DMS79 (cell line): ENCODE measurements around the gene GIPC1.
"Not testable (repeated sequence)": the region's sequence is repeated elsewhere in the genome, so short reads cannot be mapped to it uniquely, and the experiment has no call there.

Source experiments
- DNase-seq: peaks from one replicate; lab custom pipeline; 2025; lab: John Stamatoyannopoulos, UW

GIPC1 gene, protein sequence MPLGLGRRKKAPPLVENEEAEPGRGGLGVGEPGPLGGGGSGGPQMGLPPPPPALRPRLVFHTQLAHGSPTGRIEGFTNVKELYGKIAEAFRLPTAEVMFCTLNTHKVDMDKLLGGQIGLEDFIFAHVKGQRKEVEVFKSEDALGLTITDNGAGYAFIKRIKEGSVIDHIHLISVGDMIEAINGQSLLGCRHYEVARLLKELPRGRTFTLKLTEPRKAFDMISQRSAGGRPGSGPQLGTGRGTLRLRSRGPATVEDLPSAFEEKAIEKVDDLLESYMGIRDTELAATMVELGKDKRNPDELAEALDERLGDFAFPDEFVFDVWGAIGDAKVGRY

GRCh38 chr19:14496029-14496833 is at the start of gene GIPC1:
Gene GIPC1, minus strand, starts transcription at chr19:14496127. Its CDS starts 13,151 bp downstream, at chr19:14482976.
- DNase-seq, result peak; percentile 98

- no peak for DNase-seq
Observed at GRCh38 chr19:14545716-14546082, 49.8 kb upstream of the GIPC1 start.

GRCh38 chr19:14544977-14545715 is 49.2 kb upstream of the GIPC1 start:
- peak; percentile 91 for DNase-seq

DNA sequence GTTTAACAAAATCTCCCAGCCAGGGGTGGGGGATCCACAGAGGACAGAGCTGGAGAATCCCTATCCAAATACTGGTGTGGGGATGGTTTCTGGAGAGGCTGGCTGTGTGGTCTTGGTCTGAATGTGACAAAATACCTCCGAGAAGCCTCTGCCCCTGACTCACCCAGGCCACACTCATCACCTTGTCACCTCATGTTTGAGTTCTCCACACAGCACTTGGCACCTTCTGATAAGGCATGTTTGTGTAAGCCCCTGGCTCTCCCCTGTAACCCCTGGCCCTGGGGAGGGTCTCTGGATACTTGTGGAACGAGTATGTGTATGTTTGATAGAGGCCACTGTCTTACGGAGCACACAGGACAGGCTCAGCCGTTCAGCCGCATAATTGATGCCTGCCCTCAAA is 48.1 kb upstream of the GIPC1 start:
- DNase-seq, result no peak

- no peak for DNase-seq
Observed at GRCh38 chr19:14542711-14543328, 46.9 kb upstream of the GIPC1 start.

- not testable (repeated sequence) for DNase-seq
Observed at GRCh38 chr19:14541979-14542378, 46.1 kb upstream of the GIPC1 start.

DNA sequence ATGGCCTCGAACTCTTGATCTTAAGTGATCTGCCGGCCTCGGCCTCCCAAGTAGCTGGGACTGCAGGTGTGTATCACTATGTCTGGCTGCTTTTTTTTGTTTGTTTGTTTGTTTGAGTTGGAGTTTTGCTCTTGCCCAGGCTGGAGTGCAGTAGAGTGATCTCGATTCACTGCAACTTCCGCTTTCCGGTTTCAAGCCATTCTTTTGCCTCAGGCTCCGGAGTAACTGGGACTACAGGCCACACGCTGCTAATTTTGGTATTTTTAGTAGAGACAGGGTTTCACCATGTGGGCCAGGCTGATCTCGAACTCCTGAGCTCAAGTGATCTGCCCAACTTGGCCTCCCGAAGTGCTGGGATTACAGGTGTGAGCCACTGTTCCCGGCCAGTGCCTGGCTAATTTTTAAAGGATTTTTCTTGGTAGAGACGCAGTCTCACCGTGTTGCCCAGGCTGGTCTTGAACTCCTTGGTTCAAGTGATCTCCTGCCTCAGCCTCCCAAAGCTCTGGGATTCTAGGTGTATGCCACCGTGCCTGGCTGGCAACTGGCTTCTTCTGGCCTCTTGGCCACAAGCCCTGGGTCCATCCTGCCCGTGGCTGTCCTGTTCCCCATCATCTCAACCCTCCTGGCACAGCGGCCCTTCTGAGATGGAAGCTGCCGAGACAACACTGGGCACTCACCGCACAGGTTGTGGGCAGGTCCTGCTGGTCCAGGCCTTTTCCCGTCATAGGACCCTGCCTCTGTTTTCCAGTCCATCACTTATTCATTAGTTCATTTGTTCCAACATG is 45.0 kb upstream of the GIPC1 start:
- no peak for DNase-seq

- DNase-seq, result no peak
Observed at GRCh38 chr19:14536926-14537692, 41.2 kb upstream of the GIPC1 start.

DNA sequence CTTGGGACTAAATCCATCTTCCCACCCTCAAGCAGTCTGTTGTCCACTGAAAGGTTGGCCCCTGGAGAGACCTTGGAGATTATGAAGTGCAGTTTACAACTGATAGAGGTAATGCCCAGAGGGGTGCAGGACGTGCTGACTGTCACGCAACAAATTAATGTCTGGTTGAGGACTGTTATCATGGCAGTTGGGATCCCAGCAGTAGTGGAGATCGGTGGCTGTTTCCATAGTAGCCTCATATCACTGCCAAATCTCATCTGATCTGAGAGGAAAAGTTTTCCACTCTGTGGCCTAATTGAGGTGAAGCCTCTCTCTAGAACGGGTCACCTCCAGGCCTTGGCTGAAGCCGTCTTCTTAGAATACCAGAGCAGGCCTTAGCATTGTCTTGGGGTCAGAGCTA is 37.5 kb upstream of the GIPC1 start:
- no peak for DNase-seq

DNA sequence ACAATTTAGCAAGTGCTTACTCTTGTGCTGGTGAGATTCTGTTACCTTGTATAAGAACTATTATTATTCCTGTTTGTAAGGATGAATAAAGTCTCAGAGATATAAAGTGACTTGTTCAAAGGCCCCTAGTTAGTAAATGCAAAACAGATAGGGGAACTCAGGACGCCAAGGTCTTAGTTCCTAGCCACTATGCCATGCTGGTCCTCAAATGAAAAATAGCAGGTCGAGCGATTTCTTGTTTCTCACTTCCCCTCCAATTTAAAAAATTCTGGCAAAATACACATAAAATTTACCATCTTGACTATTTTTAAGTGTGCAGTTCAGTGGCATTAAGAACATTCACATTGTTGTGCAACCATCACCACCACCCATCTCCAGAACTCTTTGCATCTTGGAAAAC is 34.6 kb upstream of the GIPC1 start:
- no peak for DNase-seq

DNA sequence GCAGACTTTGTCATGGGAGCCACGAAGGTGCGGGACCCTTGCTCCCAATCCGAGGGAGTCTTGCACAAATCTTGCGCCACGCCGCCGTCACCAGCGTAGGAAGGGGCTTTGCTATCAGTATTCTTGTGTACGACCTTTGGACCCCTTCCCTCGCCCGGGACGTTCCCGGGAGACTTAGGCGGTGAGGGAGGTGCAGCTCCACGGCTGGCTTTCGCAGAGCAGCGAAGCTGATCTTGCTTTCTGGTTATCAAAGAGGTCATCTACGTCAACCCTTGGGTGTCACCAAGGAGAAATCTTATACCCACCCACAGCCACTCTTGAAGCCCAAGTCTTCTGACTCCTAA is 34.0 kb upstream of the GIPC1 start:
- no peak for DNase-seq

DNA sequence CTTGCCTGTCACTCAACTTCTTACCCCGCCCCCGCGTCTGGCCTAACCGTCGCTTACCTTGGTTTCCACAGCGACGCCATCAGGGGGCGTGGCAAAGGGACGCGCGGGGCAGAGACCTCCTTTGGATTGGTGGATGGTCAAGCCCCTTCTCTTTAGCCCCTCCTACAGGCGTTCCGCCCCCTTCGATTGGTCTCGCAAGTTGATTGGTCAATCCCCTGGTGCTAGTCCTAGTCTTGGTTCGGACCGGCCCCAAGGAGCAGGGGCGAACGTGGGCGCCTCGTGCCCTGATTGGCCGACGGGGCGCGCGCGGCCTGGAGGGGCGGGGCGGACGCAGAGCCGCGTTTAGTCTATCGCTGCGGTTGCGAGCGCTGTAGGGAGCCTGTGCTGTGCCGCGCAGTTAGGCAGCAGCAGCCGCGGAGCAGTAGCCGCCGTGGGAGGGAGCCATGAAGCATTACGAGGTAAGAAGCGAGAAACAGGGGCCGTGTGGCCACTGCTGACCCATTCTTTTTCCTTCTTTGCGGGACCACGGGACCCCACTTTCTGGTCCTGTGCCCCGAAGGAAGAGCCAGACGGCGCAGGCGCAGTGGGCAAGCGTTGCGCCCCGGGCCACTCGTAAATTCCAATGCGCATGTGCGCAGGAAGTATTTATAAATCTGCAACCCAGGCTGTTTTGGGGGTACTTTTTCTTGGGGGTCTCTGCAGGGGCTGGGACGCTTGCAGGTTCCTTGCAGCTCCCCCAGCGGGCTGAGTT is 33.5 kb upstream of the GIPC1 start, which contains the start of gene TECR:
Gene TECR, plus strand, starts transcription at position 341 of the 751 bp plus-strand sequence. Its CDS starts 103 bp downstream, at position 444.
- DNase-seq, result peak; percentile 99

GRCh38 chr19:14528419-14529253 is 32.7 kb upstream of the GIPC1 start:
- no peak for DNase-seq

DNA sequence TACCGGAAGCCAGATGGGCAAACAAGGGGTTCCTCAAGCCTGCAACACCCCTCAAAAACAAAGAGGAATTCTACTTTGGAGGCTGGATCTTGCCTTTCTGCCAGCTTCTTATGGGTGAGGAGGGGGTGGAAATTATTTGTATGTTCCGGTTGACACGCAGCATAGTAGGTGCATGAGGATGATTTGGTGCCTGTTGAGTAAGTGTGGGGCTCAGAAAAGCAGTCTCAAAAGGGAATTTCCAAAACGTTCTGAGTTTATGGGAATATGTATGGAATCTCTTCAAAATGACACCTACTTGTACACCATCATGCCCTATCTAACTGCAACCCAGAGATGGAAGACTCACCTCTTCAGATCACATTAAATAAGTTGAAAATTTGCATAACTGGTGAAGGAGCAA is 30.5 kb upstream of the GIPC1 start:
- no peak for DNase-seq

DNA sequence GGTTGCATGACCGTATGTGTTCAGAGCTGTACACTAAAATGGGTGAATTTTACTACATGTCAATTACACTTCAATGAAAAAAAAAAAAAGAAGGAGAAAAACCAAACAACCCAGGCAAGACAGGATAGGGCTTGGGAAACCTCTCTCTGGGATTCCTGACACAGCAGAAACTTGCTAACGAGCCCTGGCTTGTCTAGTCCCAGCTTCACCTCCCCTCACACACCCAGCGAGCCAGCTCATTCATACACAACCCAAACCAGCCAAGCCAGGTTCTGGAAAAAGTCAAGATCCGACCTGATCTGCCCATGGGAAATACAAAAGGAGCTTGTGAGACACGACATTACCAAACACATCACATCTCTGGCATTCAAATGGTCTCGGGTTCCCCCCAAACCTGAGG is 29.8 kb upstream of the GIPC1 start:
- no peak for DNase-seq

DNA sequence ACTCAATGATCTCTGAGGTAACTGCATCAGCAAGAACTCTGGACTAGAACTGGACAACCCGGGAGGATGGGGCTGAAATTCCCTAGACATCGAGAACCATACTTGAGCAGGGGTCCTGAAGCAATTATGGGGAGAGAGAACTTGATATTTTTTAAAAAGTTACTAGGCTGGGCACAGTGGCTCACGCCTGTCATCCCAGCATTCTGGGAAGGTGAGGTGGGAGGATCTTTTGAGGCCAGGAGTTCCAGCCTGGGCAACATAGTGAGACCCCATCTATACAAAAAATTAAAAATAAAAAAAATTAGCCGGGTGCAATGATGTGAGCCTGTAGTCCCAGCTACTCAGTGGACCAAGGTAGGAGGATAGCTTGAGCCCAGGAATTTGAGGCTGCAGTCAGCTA is 24.6 kb upstream of the GIPC1 start:
- DNase-seq, result no peak

- DNase-seq, result no peak
Observed at GRCh38 chr19:14519860-14520407, 24.0 kb upstream of the GIPC1 start.

DNA sequence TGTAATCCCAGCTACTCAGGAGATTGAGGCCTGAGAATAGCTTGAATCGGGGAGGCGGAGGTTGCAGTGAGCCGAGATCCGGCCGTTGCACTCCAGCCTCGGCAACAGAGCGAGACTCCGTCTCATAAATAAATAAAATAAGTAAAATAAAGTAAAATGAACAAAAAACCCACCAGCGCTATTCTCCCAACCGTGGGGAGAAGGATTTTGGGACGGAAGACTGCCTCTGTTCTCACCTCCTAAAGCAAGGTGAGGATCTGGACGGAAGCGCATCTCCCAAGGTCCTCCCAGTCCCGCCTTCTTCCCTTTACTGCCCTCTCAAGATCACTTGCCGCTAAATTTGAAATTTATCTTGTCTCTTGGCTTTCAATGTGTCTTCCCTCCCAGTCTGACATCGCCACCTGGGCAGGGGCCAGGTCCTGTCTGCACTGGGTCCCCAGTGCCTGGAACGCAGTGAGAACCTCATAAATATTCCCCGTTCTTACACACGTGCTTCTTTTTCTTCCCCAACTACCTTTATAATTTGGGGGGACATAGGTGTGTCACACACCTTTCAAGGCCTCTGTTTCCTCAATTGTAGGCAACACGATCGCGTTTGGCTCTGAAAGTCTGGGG is 23.4 kb upstream of the GIPC1 start:
- no peak for DNase-seq
